HG03432 (cell line): ENCODE data around the gene TLE1.

Source experiments
- ATAC-seq: cut with Tn5 transposase; IDR thresholded peaks from one replicate; pipeline ENCODE4 v1.9.1; 2021; ENCODE audit warnings: mild to moderate bottlenecking, moderate library complexity; ENCODE audit not compliant: unreplicated experiment

TLE1 gene

GRCh38 chr9:81686614-81687520 lies 2.5 kb downstream of the TLE1 start:
- peak; percentile 33 for ATAC-seq

- ATAC-seq = no peak
Observed at GRCh38 chr9:81685763-81686613, 3.4 kb downstream of the TLE1 start.

GRCh38 chr9:81684635-81685034 lies 4.7 kb downstream of the TLE1 start:
- ATAC-seq = no peak

- ATAC-seq = no peak
Observed at GRCh38 chr9:81683704-81684103, 5.6 kb downstream of the TLE1 start.

- ATAC-seq = no peak
Observed at GRCh38 chr9:81683238-81683637, 6.1 kb downstream of the TLE1 start.

- no peak for ATAC-seq
Observed at GRCh38 chr9:81682797-81683196, 6.5 kb downstream of the TLE1 start.

- no peak for ATAC-seq
Observed at GRCh38 chr9:81682177-81682576, 7.2 kb downstream of the TLE1 start.

GRCh38 chr9:81680506-81680905 lies 8.8 kb downstream of the TLE1 start:
- no peak for ATAC-seq

- no peak for ATAC-seq
Observed at GRCh38 chr9:81680006-81680405, 9.3 kb downstream of the TLE1 start.

- ATAC-seq = no peak
Observed at GRCh38 chr9:81678088-81678487, 11.3 kb downstream of the TLE1 start.

- no peak for ATAC-seq
Observed at GRCh38 chr9:81676395-81676794, 13.0 kb downstream of the TLE1 start.

- no peak for ATAC-seq
Observed at GRCh38 chr9:81673310-81673709, 16.0 kb downstream of the TLE1 start.

GRCh38 chr9:81671880-81672280 lies 17.5 kb downstream of the TLE1 start:
- ATAC-seq = no peak

GRCh38 chr9:81669866-81670265 lies 19.5 kb downstream of the TLE1 start:
- ATAC-seq = no peak

- no peak for ATAC-seq
Observed at GRCh38 chr9:81669041-81669651, 20.2 kb downstream of the TLE1 start.

GRCh38 chr9:81666123-81666522 lies 23.2 kb downstream of the TLE1 start:
- ATAC-seq = no peak

GRCh38 chr9:81665322-81665871 lies 23.9 kb downstream of the TLE1 start:
- ATAC-seq = no peak

GRCh38 chr9:81664638-81665222 lies 24.6 kb downstream of the TLE1 start:
- peak; percentile 60 for ATAC-seq

GRCh38 chr9:81661339-81661738 lies 28.0 kb downstream of the TLE1 start:
- ATAC-seq = no peak

- ATAC-seq = no peak
Observed at GRCh38 chr9:81656871-81657337, 32.4 kb downstream of the TLE1 start.

GRCh38 chr9:81656004-81656403 lies 33.3 kb downstream of the TLE1 start:
- ATAC-seq = peak; percentile 80
